Stimulated activated effector memory CD8-positive, alpha-beta T cell treated with anti-CD3 and anti-CD28 coated beads, Interleukin-12 subunit alpha, Interleukin-12 subunit beta, amount 100 ng/mL, for 72 hours (primary cell): ENCODE measurements around the gene NOL6.
"Not testable (repeated sequence)": the region's sequence is repeated elsewhere in the genome, so short reads cannot be mapped to it uniquely, and the experiment has no call there.

Experiments
- ATAC-seq: fragments of 150-1000 bp; cut with Tn5 transposase; 2 replicates; pipeline ENCODE4 v1.10.0; 2021
- DNase-seq, 2 donors: peaks; one replicate each; pipeline ENCODE4 v3.0.0; 2021 to 2022; ENCODE audit warnings: low spot score in 2 of 2
- H3K27ac Mint-ChIP-seq: one replicate; pipeline ENCODE4 v1.8.0; 2022; ENCODE audit warnings: mild to moderate bottlenecking, mixed read lengths
- H3K36me3 Mint-ChIP-seq: one replicate; pipeline ENCODE4 v1.8.0; 2022; ENCODE audit warnings: mild to moderate bottlenecking, mixed read lengths
- H3K4me1 Mint-ChIP-seq: one replicate; pipeline ENCODE4 v1.8.0; 2022; ENCODE audit warnings: mixed read lengths
- H3K4me3 Mint-ChIP-seq: one replicate; pipeline ENCODE4 v1.8.0; 2022; ENCODE audit warnings: mild to moderate bottlenecking, mixed read lengths
- H3K9me3 Mint-ChIP-seq: one replicate; pipeline ENCODE4 v1.8.0; 2022; ENCODE audit warnings: mixed read lengths

Gene NOL6

DNA sequence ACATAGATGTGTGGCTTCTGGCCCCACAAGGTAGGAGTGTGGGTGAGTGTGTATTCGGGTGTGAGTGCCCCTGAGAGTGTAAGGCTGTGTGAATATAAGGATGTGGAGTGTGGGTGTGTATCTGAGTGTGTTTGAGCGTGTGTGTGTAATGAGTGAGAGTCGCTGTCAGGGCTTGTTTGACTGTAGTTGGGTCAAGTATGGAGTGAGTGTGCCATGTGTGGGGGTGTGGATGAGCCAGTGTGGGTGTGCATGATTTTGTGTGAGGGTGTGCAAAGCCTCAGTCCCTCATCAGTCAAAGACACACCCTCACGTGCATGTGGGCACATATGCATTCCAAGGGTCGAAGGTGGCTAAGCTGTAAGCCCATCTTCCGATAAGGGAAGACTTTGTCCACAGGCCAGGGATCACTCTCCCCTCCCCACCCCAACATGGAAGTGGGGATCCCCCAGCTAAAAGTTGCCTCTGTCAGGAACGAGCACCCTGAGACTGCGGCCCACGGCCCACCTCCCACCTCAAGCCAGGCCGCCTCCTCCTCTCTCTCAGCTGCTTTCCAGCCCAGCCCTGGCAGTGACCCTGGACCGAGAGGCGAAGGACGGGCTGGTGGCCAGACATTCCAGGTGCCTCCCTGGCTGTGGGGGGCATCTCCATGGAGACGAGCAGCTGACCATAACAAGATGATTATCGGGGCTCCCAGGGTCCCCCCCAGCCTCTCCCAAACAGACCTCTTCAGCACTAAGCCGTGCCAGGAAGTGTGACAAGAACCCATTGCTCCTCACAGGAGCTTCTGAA, 39.2 kb downstream of the NOL6 start:
- H3K4me3 Mint-ChIP-seq, result no peak overlapping the region
- DNase-seq (no peak), ATAC-seq (peak; percentile 5)
- no peaks in the 10 kb centered on the region for H3K9me3 Mint-ChIP-seq
- peaks cover 12% of the 10 kb centered on the region for H3K4me1 Mint-ChIP-seq
- no peaks in the 10 kb centered on the region for H3K36me3 Mint-ChIP-seq
- H3K27ac Mint-ChIP-seq, result no peak overlapping the region

DNA sequence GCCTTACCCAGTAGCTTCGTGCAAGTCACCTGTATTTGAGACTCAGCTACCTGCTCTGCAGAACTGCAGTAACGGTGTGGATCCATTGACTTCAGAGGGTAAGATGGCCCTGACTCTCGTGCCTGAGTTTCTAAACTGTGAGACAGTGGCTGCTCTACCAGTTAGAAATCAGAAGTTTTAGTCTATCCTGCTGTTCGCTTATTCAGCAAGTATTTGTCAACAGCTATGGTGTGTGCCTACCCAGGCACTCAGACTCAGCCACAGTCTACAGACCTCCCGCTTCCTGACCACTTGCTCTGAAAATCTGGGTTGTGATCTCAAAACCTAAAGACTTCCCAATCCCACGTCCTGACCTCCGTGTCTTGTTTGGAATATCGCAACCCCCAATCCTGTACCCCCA, 39.9 kb downstream of the NOL6 start:
- ATAC-seq (no peak), DNase-seq (no peak)
- no peak overlapping the region for H3K4me3 Mint-ChIP-seq
- H3K36me3 Mint-ChIP-seq, result no peaks in the 10 kb centered on the region
- no peak overlapping the region for H3K27ac Mint-ChIP-seq
- no peaks in the 10 kb centered on the region for H3K9me3 Mint-ChIP-seq
- peaks cover 12% of the 10 kb centered on the region for H3K4me1 Mint-ChIP-seq

DNA sequence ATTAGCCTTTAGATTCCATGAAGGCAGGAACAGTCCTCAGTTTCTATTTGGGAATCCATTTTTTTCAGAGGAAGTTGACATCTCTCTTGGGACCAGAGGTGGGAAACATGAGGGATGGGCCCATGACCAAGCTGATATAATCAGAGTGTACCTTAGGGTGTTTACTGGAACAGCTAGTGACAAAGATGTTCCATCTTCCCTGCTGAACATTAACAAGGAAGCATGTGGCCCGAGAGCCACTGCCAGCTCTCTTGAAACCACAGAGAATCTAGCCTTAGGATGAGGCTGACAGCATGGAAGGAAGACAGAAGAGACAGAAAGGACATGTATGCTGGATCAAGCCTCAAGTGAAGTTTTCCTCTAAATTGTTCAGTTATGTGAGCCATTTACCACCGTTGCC, 42.3 kb downstream of the NOL6 start:
- H3K27ac Mint-ChIP-seq, result peak overlapping the region; percentile 11
- no peak for DNase-seq
- no peak overlapping the region for H3K4me3 Mint-ChIP-seq
- H3K36me3 Mint-ChIP-seq, result no peaks in the 10 kb centered on the region
- H3K9me3 Mint-ChIP-seq, result no peaks in the 10 kb centered on the region
- H3K4me1 Mint-ChIP-seq, result peaks cover 22% of the 10 kb centered on the region
- ATAC-seq, result no peak

DNA sequence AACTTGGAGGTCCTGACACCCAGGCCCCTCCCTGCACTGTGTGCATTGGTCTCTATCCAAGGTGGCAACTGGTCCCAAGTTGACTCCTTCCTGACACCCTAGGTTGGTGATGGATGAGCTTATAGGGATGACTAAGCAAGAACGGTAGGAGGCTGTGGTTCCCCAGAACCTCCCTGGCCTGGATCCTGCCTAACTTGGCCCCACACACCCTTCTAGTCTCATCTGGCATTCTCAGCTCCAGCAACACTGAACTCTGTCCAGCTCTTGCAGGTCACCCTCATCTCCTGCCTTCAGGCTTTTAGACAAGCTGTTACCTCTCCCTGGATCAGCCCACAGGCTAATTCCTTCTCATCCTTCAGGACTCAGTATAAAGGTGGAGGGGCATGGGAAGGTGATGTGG, 42.8 kb downstream of the NOL6 start:
- H3K4me1 Mint-ChIP-seq, result peaks cover 26% of the 10 kb centered on the region
- DNase-seq (no peak), ATAC-seq (peak; percentile 7)
- no peaks in the 10 kb centered on the region for H3K9me3 Mint-ChIP-seq
- no peak overlapping the region for H3K4me3 Mint-ChIP-seq
- H3K36me3 Mint-ChIP-seq, result no peaks in the 10 kb centered on the region
- no peak overlapping the region for H3K27ac Mint-ChIP-seq

DNA sequence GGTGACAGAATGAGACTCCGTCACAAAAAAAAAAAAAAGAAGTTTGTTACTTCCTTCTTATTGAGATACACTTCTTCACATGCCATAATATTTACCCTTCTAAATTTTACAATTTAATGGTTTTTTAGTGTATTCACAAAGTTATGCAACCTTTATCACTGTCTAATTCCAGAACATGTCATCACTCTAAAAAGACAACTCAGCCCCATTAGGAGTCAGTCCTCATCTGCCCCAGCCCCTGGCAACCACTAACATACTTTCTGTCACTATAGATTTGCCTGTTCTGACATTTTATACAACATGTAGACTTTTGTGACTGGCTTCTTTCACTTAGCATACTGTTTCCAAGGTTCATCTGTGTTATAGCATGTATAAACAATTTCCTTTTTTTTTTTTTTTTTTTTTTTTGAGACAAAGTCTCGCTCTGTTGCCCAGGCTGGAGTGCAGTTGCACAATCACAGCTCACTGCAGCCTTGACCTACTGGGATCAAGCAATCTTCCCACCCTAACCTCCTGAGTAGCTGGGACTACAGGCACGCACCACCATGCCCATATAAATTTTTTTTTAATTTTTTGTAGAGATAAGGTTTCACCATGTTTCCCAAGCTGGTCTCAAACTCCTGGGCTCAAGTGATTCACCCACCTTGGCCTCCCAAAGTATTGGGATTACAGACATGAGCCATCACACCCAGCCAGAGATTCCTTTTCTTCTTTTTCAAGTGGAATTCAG, 44.3 kb downstream of the NOL6 start:
- no peaks in the 10 kb centered on the region for H3K9me3 Mint-ChIP-seq
- H3K4me1 Mint-ChIP-seq, result peaks cover 26% of the 10 kb centered on the region
- DNase-seq (no peak), ATAC-seq (no peak)
- no peak overlapping the region for H3K4me3 Mint-ChIP-seq
- H3K27ac Mint-ChIP-seq, result no peak overlapping the region
- H3K36me3 Mint-ChIP-seq, result no peaks in the 10 kb centered on the region

DNA sequence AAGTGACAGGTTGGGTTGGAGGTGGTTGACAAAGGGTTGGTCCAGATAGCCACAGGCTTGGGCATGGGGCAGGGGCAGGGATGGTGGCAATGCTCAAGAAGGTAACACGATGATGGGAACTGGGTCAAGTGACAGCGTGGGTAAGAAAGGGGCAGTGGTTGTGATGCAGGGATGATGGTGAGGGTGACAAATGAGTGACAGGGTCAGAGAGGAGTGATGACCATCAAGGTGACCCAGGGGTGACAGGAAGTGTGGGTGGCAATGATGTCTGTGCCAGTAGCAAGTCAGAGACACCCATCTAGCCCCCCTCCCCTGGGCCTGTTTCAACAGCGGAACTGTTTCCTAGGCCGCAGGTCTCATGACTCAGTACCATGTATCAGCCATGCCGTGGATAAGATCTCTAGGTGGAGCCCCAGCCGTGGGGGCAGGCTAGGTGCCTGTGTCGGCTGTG, 46.9 kb downstream of the NOL6 start:
- no peaks in the 10 kb centered on the region for H3K36me3 Mint-ChIP-seq
- no peak for DNase-seq
- H3K4me1 Mint-ChIP-seq, result peaks cover 20% of the 10 kb centered on the region
- peak; percentile 96 for ATAC-seq
- H3K4me3 Mint-ChIP-seq, result no peak overlapping the region
- H3K27ac Mint-ChIP-seq, result peak overlapping the region; percentile 6
- no peaks in the 10 kb centered on the region for H3K9me3 Mint-ChIP-seq

DNA sequence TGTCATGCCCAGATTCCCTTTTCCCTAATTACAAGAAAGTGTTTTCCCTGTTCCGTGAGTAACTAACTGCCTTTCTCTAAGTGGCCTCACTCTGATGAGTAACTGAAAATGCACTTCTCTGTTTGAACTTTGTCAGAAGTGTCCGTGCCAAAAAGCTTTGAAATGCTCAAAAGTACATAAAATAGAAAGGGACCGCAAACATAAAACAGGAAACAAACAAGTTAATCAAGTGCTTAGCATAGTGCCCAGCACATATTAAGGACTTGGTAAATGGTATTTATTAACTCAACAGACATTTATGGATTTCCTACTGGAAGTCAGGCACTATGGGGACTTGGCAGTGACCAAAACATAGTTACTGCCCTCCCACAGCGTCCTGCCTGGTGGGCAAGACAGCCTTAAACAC, 48.6 kb downstream of the NOL6 start:
- H3K4me1 Mint-ChIP-seq, result peaks cover 19% of the 10 kb centered on the region
- no peaks in the 10 kb centered on the region for H3K36me3 Mint-ChIP-seq
- H3K4me3 Mint-ChIP-seq, result no peak overlapping the region
- no peak overlapping the region for H3K27ac Mint-ChIP-seq
- no peak for DNase-seq
- no peaks in the 10 kb centered on the region for H3K9me3 Mint-ChIP-seq
- ATAC-seq, result no peak

DNA sequence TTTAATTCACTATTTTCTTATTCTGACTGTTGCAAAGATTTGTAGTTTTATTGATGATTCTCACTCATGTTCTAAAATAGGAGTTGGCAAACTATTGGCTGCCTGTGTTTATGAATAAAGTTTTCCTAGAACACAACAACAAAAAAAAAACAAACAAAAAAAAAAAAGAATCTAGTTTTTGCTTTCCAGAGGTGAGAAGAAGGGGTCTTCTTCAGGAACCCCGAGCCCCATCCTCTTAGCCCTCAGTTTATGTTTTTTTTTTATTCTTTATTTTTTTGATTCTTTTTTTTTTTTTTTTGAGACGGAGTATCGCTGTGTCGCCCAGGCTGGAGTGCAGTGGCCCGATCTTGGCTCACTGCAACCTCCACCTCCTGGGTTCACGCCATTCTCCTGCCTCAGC, 49.2 kb downstream of the NOL6 start:
- H3K4me3 Mint-ChIP-seq, H3K36me3 Mint-ChIP-seq, H3K9me3 Mint-ChIP-seq: not testable (repeated sequence)

DNA sequence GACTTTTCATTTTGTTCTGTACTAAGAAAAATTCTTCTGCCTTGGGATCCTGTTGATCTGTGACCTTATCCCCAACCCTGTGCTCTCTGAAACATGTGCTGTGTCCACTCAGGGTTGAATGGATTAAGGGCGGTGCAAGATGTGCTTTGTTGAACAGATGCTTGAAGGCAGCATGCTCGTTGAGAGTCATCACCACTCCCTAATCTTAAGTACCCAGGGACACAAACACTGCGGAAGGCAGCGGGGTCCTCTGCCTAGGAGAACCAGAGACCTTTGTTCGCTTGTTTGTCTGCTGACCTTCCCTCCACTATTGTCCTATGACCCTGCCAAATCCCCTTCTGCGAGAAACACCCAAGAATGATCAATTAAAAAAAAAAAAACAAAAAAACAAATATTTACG, 49.7 kb downstream of the NOL6 start:
- H3K4me3 Mint-ChIP-seq, H3K9me3 Mint-ChIP-seq, ATAC-seq, H3K36me3 Mint-ChIP-seq, DNase-seq, H3K27ac Mint-ChIP-seq: not testable (repeated sequence)
- peaks cover 28% of the 10 kb centered on the region for H3K4me1 Mint-ChIP-seq

More for the DNA sequence above, 49.2 kb downstream of the NOL6 start:
- not testable (repeated sequence) for ATAC-seq, DNase-seq, H3K27ac Mint-ChIP-seq
- peaks cover 25% of the 10 kb centered on the region for H3K4me1 Mint-ChIP-seq

DNA sequence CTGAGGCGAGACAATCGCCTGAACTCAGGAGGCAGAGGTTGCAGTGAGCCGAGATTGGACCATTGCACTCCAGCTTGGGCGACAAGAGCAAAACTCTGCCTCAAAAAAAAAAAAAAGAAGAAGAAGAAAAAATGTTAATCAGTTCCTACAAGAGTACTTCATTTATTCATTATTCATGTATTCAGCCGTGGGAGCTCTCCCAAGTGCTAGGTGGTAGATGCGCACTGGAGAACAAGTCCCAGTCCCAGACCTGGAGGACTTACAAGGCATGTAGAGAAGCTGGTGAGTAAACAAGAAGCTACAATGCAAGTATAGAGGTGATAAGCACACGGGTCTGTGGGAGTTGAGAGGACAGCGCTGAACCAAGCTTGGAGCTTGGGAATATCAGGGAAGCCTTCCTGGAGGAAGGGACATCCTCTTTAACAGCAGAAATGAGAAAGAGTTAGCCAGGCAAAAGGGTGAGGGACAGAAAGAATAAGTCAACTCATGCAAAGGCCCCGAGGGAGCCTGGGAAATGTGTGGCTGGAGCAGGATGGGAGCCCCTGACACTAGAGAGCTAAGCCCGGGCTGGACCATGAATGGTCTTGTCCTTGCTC, 53.9 kb downstream of the NOL6 start:
- H3K36me3 Mint-ChIP-seq, result no peaks in the 10 kb centered on the region
- H3K27ac Mint-ChIP-seq, result no peak overlapping the region
- ATAC-seq (no peak), DNase-seq (no peak)
- peaks cover 51% of the 10 kb centered on the region for H3K4me1 Mint-ChIP-seq
- H3K9me3 Mint-ChIP-seq, result no peaks in the 10 kb centered on the region
- H3K4me3 Mint-ChIP-seq, result no peak overlapping the region

DNA sequence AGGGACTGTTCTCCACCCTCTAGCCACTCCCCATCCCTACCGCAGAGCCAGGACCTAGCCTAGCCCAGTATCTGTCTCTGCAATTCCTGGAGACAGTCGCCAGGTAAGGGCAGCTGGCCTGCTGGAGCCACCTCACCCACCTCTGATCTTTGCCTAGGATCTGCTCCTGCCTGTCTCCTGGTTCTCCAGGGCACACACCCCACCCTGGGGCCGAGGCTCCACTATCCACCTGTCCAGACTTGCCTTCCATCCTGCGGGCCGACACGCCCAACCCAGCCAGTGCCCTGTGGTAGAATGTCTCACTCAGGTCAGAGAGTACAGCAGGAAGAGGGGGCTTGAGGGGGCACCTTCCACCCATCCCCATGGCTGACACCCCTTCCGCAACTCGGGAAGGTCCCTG, 55.6 kb downstream of the NOL6 start:
- ATAC-seq (no peak), DNase-seq (no peak)
- peak overlapping the region; percentile 81 for H3K27ac Mint-ChIP-seq
- H3K4me3 Mint-ChIP-seq, result no peak overlapping the region
- H3K4me1 Mint-ChIP-seq, result peaks cover 57% of the 10 kb centered on the region
- no peaks in the 10 kb centered on the region for H3K36me3 Mint-ChIP-seq
- no peaks in the 10 kb centered on the region for H3K9me3 Mint-ChIP-seq

DNA sequence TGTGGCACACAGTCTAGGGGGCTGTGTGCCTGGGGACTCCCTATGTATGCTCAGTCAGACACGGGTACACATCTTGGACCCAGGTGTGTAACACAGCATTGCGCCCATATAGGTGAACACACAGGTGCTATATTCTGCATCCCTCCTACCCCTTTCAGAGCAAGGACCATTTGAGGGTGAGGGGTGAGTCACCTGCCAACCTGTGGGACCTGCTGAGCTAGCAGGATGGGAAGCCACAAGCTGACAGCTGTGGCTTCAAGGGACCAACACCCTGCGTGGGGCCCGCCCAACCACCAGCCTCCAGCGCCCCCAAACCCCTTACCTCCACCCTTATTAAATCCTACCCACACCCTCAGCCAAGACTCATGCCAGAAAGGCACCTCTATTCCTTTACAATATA, 56.7 kb downstream of the NOL6 start:
- H3K4me3 Mint-ChIP-seq, result peak overlapping the region; percentile 40
- H3K36me3 Mint-ChIP-seq, result no peaks in the 10 kb centered on the region
- peak overlapping the region; percentile 81 for H3K27ac Mint-ChIP-seq
- H3K9me3 Mint-ChIP-seq, result no peaks in the 10 kb centered on the region
- DNase-seq (no peak), ATAC-seq (peak; percentile 40)
- peaks cover 57% of the 10 kb centered on the region for H3K4me1 Mint-ChIP-seq

DNA sequence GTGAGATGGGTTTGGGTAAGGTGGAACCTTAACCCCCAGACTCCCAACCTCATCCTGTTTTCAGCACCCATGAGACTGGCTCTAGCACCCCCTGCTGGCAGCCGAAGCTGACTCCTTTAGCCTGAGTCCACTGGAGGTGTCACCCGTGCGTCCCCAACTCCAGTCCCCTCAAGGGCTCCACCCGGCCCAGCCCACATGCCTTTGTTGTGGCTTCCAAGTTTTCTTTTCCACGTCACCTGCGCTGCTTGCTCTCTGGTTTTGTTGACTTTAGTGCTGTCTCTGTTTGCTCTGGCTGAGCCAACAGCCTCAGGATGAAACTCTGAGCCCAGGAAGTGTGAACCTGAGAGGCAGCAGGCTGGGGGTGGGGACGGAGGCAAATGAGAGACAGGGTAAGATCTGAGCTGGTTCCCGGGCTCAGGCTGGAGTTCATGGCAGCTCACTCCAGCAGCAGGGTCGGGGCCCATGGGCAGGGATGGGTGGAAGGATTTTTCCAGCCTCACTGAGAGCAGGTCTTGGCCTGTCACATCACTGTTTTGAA, 58.2 kb downstream of the NOL6 start:
- ATAC-seq (peak; percentile 93), DNase-seq (peak; percentile 75 to 93)
- H3K4me3 Mint-ChIP-seq, result peak overlapping the region; percentile 40
- H3K9me3 Mint-ChIP-seq, result no peaks in the 10 kb centered on the region
- H3K27ac Mint-ChIP-seq, result peak overlapping the region; percentile 81
- peaks cover 56% of the 10 kb centered on the region for H3K4me1 Mint-ChIP-seq
- no peaks in the 10 kb centered on the region for H3K36me3 Mint-ChIP-seq

DNA sequence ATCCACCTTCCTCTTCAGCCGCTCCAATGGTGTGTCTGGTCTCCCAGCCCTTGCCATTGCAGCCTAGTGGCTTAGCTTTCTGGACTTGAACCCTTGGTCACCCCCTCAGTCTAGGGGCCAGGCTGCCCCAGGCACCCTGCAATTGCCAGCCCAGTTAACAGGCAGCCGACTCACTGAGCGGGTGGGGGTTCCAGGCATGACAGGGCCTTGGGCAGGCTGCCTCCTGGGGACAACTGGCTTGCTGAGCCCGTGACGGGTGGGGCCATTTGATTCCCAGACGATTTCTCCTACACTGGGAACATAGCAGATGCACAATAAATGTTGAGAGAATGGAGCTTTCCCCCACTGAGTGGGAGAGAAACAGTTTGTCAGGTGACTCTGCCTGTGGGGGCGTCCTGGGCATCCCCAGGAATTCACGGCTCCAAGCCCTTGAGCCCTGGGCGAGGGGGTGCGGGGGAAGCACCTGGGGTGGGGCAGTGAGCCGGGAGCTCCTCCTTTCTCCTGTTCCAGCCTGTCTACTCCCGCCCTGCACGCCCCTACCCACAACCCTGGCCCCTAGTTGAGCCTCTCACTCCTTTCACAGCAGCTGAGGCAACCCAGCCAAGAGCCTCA, 58.7 kb downstream of the NOL6 start:
- Mint-ChIP-seq H3K27ac (peak overlapping the region; percentile 81), H3K4me3 (peak overlapping the region; percentile 40), H3K4me1 (peaks cover 51% of the 10 kb centered on the region), H3K9me3 (no peaks in the 10 kb centered on the region), H3K36me3 (no peaks in the 10 kb centered on the region)
- DNase-seq (no peak), ATAC-seq (no peak)

DNA sequence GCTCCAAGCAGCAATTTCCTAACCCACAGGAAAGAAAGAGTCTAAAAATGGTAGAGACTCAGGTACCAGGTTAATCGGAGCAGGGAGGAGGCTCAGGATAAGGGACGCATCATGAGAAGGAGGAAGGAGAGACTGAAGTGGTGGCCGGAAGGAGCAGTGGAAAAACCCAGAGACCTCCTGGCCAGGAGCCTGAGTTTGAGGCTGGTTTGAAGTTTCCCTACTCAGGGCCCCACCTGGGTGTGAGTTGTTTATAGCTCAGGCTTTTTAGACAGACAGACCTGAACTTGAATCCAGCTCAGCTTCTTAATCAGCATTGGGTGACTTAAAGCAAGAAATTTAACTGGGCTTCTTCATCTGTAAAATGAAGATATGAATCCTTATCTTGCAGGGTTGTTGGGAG, 59.5 kb downstream of the NOL6 start:
- H3K4me1 Mint-ChIP-seq, result peaks cover 43% of the 10 kb centered on the region

More for the DNA sequence above, 59.5 kb downstream of the NOL6 start:
- Mint-ChIP-seq H3K9me3 (no peaks in the 10 kb centered on the region), H3K36me3 (no peaks in the 10 kb centered on the region), H3K4me3 (no peak overlapping the region), H3K27ac (peak overlapping the region; percentile 81)
- ATAC-seq, result no peak
- DNase-seq, result no peak
